HUDEP-2 (cell line): ENCODE data around the gene SPEG.
A peak's percentile ranks its signal among the peaks of the same experiment; 100 is the strongest.

Experiments used
- DNase-seq, 76 experiments: peaks; one replicate each; lab custom pipeline; 2025; ENCODE audit not compliant: unreplicated experiment in 76 of 76; lab: John Stamatoyannopoulos, UW

SPEG gene

GRCh38 chr2:219523031-219523671, 88.5 kb downstream of the SPEG start:
- peak in 4 of 76 experiments; percentile 20 to 29 (median 25) for DNase-seq

- no peak for DNase-seq
Measured at GRCh38 chr2:219524817-219525216, 90.2 kb downstream of the SPEG start.

GRCh38 chr2:219525533-219526232, 91.0 kb downstream of the SPEG start:
- peak in 75 of 76 experiments; percentile 40 to 92 (median 80) for DNase-seq

GRCh38 chr2:219526320-219527075, 91.9 kb downstream of the SPEG start:
- DNase-seq: peak in 4 of 76 experiments; percentile 24 to 68 (median 64)

- peak in 7 of 76 experiments; percentile 8 to 31 (median 19) for DNase-seq
Measured at GRCh38 chr2:219527076-219527394, 92.4 kb downstream of the SPEG start.

GRCh38 chr2:219527472-219527871, 92.8 kb downstream of the SPEG start:
- DNase-seq: no peak

- peak in 73 of 76 experiments; percentile 30 to 92 (median 78) for DNase-seq
Measured at GRCh38 chr2:219530048-219530963, 95.7 kb downstream of the SPEG start.

- no peak for DNase-seq
Measured at GRCh38 chr2:219531639-219532377, 97.2 kb downstream of the SPEG start.

- no peak for DNase-seq
Measured at GRCh38 chr2:219532378-219532649, 97.7 kb downstream of the SPEG start.

GRCh38 chr2:219533930-219534661, 99.5 kb downstream of the SPEG start:
- DNase-seq: no peak

- DNase-seq: no peak
Measured at GRCh38 chr2:219536425-219536824, 101.8 kb downstream of the SPEG start.

GRCh38 chr2:219536967-219537366, 102.3 kb downstream of the SPEG start:
- DNase-seq: no peak

- DNase-seq: no peak
Measured at GRCh38 chr2:219537657-219538488, 103.2 kb downstream of the SPEG start.

GRCh38 chr2:219538504-219538951, 103.9 kb downstream of the SPEG start:
- DNase-seq: no peak

- DNase-seq: no peak
Measured at GRCh38 chr2:219538956-219539788, 104.5 kb downstream of the SPEG start.

- DNase-seq: no peak
Measured at GRCh38 chr2:219539926-219540678, 105.5 kb downstream of the SPEG start.
